IPS-18c (cell line): ENCODE measurements around the gene ADAM8.
A peak's percentile ranks its signal among the peaks of the same experiment; 100 is the strongest.
"Not testable (repeated sequence)": the region's sequence is repeated elsewhere in the genome, so short reads cannot be mapped to it uniquely, and the experiment has no call there.

Source experiments
- H3K4me3 ChIP-seq: 2 replicates; pipeline ENCODE4 v1.7.0; 2013; ENCODE audit warnings: low read depth, mild to moderate bottlenecking, low read length, moderate library complexity; ENCODE audit not compliant: insufficient read depth
- H3K9me3 ChIP-seq: one replicate; pipeline ENCODE4 v1.6.1; 2013; ENCODE audit warnings: mild to moderate bottlenecking, low read length, moderate library complexity; ENCODE audit not compliant: control insufficient read depth, insufficient read depth

The ADAM8 gene

GRCh38 chr10:133248334-133248715, 28.3 kb downstream of the ADAM8 start:
- Histone ChIP-seq H3K9me3 (no peaks in the 10 kb centered on the region), H3K4me3 (no peak overlapping the region)

- Histone ChIP-seq H3K4me3 (no peak overlapping the region), H3K9me3 (no peaks in the 10 kb centered on the region)
Observed at GRCh38 chr10:133247681-133248333, 28.9 kb downstream of the ADAM8 start.

- Histone ChIP-seq H3K9me3 (peaks cover 2% of the 10 kb centered on the region), H3K4me3 (no peak overlapping the region)
Observed at GRCh38 chr10:133246236-133246626, 30.4 kb downstream of the ADAM8 start.

GRCh38 chr10:133245439-133246235, 31.0 kb downstream of the ADAM8 start:
- H3K4me3 ChIP-seq: no peak overlapping the region
- peaks cover 2% of the 10 kb centered on the region for H3K9me3 ChIP-seq

GRCh38 chr10:133243593-133243992, 33.1 kb downstream of the ADAM8 start:
- Histone ChIP-seq H3K4me3 (no peak overlapping the region), H3K9me3 (peaks cover 2% of the 10 kb centered on the region)

GRCh38 chr10:133242611-133243356, 33.9 kb downstream of the ADAM8 start:
- peaks cover 2% of the 10 kb centered on the region for H3K9me3 ChIP-seq
- no peak overlapping the region for H3K4me3 ChIP-seq

GRCh38 chr10:133241501-133242205, 35.0 kb downstream of the ADAM8 start:
- H3K9me3 ChIP-seq: peaks cover 2% of the 10 kb centered on the region
- H3K4me3 ChIP-seq: no peak overlapping the region

GRCh38 chr10:133239990-133240389, 36.7 kb downstream of the ADAM8 start:
- Histone ChIP-seq H3K4me3 (no peak overlapping the region), H3K9me3 (peaks cover 6% of the 10 kb centered on the region)

- Histone ChIP-seq H3K9me3 (peaks cover 6% of the 10 kb centered on the region), H3K4me3 (peak overlapping the region; percentile 51)
Observed at GRCh38 chr10:133238466-133238804, 38.2 kb downstream of the ADAM8 start.

- Histone ChIP-seq H3K9me3 (peaks cover 6% of the 10 kb centered on the region), H3K4me3 (peak within 1 kb of the TSS; percentile 51)
Observed at GRCh38 chr10:133237588-133238465, 38.8 kb downstream of the ADAM8 start, which contains the start of gene VENTX. TSS of gene VENTX (plus strand) at chr10:133237855. CDS start at chr10:133237915, 60 bp downstream.

- H3K4me3 ChIP-seq: peak overlapping the region; percentile 51
- peaks cover 6% of the 10 kb centered on the region for H3K9me3 ChIP-seq
Observed at GRCh38 chr10:133237241-133237587, 39.5 kb downstream of the ADAM8 start.

- Histone ChIP-seq H3K9me3 (peaks cover 4% of the 10 kb centered on the region), H3K4me3 (peak overlapping the region; percentile 51)
Observed at GRCh38 chr10:133236401-133237240, 40.0 kb downstream of the ADAM8 start.

- H3K4me3 ChIP-seq: peak overlapping the region; percentile 10
- H3K9me3 ChIP-seq: peaks cover 4% of the 10 kb centered on the region
Observed at GRCh38 chr10:133235932-133236331, 40.7 kb downstream of the ADAM8 start.

- Histone ChIP-seq H3K4me3 (peak overlapping the region; percentile 28; the same call in 1 of the 2 replicates), H3K9me3 (peaks cover 4% of the 10 kb centered on the region)
Observed at GRCh38 chr10:133235265-133235855, 41.3 kb downstream of the ADAM8 start.

GRCh38 chr10:133234796-133235195, 41.9 kb downstream of the ADAM8 start:
- H3K4me3 ChIP-seq: not testable (repeated sequence)

More at GRCh38 chr10:133234796-133235195, 41.9 kb downstream of the ADAM8 start:
- H3K9me3 ChIP-seq: not testable (repeated sequence)
